GM19467 (cell line): Measurements from ENCODE around the gene TINAGL1.

ENCODE experiments used
- ATAC-seq: cut with Tn5 transposase; IDR thresholded peaks from one replicate; pipeline ENCODE4 v1.9.1; 2021; ENCODE audit warnings: mild to moderate bottlenecking, moderate library complexity; ENCODE audit not compliant: unreplicated experiment

TINAGL1 gene, protein sequence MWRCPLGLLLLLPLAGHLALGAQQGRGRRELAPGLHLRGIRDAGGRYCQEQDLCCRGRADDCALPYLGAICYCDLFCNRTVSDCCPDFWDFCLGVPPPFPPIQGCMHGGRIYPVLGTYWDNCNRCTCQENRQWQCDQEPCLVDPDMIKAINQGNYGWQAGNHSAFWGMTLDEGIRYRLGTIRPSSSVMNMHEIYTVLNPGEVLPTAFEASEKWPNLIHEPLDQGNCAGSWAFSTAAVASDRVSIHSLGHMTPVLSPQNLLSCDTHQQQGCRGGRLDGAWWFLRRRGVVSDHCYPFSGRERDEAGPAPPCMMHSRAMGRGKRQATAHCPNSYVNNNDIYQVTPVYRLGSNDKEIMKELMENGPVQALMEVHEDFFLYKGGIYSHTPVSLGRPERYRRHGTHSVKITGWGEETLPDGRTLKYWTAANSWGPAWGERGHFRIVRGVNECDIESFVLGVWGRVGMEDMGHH

GRCh38 chr1:31576201-31576669 lies at the start of gene TINAGL1:
Gene TINAGL1, plus strand, starts transcription at chr1:31576515. Its CDS starts 634 bp downstream, at chr1:31577149.
- ATAC-seq: no peak

DNA sequence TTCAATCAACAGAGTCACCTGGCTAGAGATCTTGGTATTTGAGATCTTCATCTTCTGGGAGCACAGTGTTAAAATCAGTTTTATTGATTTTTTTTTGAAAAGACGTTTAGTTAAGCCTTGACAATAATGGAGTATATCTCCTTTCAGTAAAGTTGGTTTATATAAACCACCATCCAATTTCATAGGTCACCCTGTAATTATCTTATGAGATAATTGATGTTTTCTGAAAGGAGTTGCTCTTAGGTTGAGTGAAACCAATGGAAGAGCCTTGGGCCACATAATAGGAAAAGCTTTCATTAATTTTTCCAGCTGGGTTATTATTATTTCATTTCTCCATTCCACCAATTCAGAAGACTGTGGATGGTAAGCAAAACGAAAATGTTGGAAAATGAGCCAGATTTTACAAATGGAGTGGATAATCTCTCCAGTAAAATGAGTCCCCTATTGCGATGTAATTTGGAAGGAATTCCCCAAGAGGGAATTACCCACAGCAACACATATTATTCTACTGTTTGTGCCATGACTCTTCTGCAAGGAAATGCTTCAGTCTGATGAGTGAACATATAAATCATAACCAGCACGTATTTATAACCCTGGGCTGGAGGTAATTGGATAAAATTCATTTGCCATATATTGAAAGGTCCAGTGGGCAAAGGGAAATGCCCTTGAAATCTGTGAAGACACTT lies 46.2 kb upstream of the TINAGL1 start:
- ATAC-seq: no peak

GRCh38 chr1:31531177-31531999 lies 44.9 kb upstream of the TINAGL1 start:
- no peak for ATAC-seq

GRCh38 chr1:31532173-31532572 lies 44.1 kb upstream of the TINAGL1 start:
- ATAC-seq: no peak

DNA sequence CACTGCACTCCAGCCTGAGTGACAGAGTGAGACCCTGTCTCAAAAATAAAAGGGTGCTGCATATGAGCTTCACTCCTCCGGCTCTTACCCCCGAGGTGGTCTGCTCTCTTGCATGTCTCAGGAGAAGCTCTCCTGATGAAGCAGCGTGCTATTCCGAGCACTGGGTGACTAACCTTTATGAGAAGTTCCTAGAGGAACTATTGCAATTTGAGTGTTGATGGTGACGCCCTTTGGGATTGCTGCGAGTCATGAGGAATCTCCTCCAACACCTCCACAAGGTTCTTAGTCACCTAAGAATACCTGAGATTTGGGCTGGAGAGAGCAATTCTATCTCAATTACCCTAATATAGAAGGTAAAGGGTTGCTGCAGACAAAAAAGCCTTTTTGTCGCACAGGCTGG lies 40.8 kb upstream of the TINAGL1 start:
- ATAC-seq: no peak

- no peak for ATAC-seq
These were observed 37.0 kb upstream of the TINAGL1 start for GRCh38 chr1:31539329-31539728.

DNA sequence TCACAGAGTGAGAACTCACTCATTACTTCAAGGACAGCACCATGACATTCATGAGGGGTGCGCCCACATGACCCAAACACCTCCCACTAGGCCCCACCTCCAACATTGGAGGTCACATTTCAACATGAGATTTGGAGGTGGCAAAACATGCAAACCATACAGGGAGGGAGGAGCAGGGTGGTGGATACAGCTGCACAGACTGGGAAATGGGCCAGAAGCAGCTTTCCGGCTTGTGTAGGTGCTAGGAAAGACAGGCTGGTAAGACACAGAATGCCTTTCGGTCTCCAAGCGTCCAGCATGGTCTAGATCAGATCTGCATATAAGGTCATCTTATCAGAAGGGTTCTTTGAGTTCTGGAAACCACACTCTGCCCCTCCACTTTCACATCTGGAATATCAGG lies 35.1 kb upstream of the TINAGL1 start:
- ATAC-seq: no peak

DNA sequence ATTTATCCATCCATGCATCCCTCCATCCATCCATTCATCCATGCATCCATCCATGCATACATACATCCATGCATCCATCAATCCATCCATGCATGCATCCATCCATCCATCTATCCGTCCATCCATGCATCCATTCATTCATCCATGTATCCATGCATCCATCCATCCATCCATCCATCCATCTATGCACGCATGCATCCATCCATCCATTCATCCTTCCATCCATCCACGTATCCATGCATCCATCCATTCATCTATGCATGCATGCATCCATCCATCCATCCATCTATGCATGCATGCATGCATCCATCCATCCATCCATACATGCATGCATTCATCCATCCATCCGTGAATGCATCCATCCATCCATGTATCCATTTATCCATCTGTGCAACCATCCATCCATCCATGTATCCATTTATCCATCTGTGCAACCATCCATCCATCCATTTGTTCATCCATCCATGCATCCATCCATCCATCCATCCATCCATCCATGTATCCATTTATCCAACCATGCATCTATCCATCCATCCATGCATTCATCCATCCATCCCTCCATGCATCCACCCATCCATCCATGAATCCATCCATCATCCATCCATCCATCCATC lies 30.3 kb upstream of the TINAGL1 start:
- ATAC-seq: no peak

DNA sequence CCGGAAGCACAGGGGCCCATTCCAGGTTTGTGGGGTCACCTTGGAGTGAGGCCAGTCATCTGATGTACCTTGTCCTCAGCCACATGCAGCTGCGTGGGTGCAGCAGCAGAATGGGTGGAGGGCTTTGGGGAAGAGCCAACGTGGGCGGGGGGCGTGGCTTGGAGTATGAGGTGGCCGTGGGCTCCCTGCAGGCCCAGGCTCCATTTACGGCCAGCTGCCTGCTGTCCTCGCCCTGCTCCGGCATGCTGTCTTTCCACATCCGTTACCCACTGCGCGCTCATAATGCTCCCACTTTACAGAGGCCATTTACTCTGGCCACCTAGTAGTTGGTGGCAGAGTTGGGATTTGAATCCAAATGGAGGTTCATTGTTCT lies 27.8 kb upstream of the TINAGL1 start:
- ATAC-seq: no peak

GRCh38 chr1:31548907-31549808 lies 27.2 kb upstream of the TINAGL1 start:
- ATAC-seq: peak; percentile 70

- no peak for ATAC-seq
These were observed 26.3 kb upstream of the TINAGL1 start for GRCh38 chr1:31549809-31550620.

DNA sequence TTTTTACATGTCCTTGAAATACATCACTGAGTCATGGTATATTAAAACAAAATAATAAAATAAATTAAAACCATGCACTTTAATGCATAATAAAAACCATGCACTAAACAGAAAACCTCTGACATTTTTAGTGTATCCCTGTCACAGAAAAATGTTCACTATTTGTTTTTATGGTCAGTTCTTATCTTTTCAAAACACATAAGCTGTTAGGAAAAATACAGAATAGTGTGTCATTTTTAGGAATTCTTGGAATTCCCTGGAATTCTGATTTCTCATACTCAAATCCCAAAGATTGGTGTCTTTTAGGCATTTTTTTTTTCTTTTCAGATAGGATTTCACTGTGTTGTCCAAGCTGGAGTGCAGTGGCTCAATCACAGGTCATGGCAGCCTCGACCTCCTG lies 25.1 kb upstream of the TINAGL1 start:
- ATAC-seq: no peak

- ATAC-seq: no peak
These were observed 23.8 kb upstream of the TINAGL1 start for GRCh38 chr1:31552489-31552888.

DNA sequence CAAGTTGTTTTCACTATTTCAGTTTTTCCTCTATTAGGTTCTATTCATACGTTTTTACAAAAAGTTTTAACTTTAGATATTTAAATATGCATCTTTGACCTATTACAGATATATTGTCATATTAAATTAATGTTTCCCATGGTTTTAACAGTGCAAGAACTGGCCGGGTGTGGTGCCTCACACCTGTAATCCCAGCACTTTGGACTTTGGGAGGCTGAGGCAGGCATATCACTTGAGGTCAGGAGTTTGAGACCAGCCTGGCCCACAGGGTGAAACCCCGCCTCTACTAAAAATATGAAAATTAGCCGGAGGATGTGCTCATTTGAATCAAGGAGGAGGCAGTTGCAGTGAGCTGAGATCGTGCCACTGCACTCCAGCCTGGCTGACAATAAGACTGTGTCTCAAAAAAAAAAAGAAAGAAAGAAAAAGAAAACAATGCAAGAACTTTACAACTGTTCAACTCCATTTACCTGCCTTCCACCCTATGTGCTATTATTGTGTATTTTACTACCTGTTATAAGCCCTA lies 19.8 kb upstream of the TINAGL1 start:
- ATAC-seq: no peak

DNA sequence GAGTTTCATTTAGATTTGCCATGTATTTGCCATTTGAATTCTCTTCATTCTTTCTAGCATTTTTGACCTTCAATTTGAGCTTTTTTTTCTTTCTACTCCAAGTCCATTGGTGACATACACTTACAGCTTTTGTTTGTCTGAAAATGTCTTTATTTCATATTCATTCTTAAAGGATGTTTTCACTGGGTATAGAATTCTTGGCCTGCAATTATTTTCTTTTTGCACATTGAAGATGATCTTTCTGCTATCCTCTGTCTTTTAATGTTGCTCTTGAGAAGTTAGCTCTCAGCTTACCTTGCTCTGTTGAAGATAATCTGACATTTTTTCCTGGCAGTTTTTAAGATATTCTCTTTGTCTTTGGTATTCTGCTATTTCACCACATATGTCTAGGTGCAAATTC lies 16.6 kb upstream of the TINAGL1 start:
- ATAC-seq: no peak

- ATAC-seq: no peak
These were observed 15.9 kb upstream of the TINAGL1 start for GRCh38 chr1:31560394-31560793.

DNA sequence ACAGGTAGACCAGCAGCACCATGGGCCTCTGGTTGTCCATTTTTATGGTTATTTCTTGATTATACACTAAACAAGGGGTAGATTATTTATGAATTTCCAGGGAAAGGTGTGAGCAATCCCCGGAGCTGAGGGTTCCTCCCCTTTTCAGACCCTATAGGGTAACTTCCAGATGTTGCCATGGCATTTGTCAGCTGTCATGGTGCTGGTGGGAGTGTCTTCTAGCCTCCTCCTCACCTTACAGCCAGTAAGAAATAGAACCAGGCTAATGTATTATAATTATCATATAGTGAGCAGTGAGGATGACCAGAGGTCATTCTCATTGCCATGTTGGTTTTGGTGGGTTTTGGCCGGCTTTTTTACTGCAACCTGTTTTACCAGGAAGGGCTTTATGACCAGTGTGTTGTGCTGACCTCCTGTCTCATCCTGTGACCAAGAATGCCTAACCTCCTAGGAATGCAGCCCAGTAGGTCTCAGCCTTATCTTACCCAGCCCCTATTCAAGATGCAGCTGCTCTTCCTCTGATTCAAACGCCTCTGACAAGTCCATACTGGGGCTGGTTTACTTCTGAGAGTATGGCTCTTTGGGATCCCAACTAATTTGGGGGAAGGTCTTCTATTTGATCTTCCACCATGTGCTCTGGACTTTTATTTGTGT lies 13.5 kb upstream of the TINAGL1 start:
- no peak for ATAC-seq

GRCh38 chr1:31564606-31564989 lies 11.7 kb upstream of the TINAGL1 start:
- ATAC-seq: no peak
